HG03439 (cell line): ENCODE data around the gene SFXN1.
"Not testable (repeated sequence)": the region's sequence is repeated elsewhere in the genome, so short reads cannot be mapped to it uniquely, and the experiment has no call there.

ENCODE experiments used
- ATAC-seq: cut with Tn5 transposase; IDR thresholded peaks from one replicate; pipeline ENCODE4 v1.9.1; 2021; ENCODE audit warnings: mild to moderate bottlenecking, moderate library complexity; ENCODE audit not compliant: unreplicated experiment

SFXN1 gene, protein sequence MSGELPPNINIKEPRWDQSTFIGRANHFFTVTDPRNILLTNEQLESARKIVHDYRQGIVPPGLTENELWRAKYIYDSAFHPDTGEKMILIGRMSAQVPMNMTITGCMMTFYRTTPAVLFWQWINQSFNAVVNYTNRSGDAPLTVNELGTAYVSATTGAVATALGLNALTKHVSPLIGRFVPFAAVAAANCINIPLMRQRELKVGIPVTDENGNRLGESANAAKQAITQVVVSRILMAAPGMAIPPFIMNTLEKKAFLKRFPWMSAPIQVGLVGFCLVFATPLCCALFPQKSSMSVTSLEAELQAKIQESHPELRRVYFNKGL

DNA sequence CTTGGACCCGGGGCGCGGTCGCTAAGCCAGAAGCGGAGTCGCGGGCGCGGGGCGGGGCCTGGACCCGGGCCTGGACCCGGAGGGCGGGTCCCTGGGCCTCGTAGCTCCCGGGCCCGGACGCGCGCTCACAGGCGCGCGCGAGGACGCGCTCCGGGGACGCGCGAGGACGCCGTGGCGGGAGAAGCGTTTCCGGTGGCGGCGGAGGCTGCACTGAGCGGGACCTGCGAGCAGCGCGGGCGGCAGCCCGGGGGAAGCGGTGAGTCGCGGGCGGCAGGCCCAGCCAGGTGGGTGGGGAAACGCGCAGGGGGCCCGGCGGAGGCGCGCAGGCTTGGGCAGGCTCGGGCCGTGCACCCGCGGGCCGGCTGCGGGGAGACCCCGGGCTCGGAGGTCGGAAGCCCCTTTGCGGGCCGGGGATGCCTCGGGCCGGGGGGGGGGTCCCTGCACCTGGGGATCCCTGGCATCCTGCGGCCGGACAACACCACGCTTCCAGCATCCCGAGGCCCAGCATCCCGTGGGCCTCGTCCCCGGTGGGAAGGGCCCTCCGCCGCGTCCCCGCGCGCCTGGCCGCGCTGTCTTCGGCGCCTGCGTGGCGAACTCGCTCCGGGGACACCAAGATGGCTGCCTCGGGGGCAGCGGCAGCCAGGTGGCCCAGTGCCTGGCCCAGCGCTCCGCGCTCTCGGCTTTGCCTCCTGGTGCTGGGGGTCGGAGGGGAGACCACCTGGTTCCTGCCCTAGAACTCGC, at the start of gene SFXN1:
Gene SFXN1 (plus strand): TSS at position 177 of the 741 bp plus-strand sequence. CDS start 13,544 bp downstream, outside the sequence.
- ATAC-seq = peak; percentile 85

DNA sequence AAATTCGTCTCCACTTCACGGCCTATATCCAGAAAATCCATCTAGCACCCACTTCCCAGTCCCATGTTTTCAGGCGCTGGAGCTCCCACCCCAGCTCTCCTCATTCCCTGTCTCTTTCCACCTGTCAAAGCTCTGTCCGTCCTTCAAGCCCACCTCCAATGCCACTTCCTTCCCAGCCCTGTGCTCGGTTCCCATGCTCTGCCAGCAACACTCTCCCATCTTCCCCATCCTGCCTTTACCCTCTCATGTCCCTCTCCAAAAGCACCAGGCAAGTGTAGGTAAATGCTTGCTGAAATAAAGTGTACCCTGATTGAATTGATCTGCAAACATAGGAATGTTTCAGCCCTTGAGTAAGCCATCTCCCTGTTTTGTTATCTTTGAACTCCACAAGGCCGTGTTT, 43.6 kb upstream of the SFXN1 start:
- no peak for ATAC-seq

GRCh38 chr5:175436359-175436758, 42.0 kb upstream of the SFXN1 start:
- no peak for ATAC-seq

GRCh38 chr5:175438234-175438857, 40.0 kb upstream of the SFXN1 start:
- no peak for ATAC-seq

DNA sequence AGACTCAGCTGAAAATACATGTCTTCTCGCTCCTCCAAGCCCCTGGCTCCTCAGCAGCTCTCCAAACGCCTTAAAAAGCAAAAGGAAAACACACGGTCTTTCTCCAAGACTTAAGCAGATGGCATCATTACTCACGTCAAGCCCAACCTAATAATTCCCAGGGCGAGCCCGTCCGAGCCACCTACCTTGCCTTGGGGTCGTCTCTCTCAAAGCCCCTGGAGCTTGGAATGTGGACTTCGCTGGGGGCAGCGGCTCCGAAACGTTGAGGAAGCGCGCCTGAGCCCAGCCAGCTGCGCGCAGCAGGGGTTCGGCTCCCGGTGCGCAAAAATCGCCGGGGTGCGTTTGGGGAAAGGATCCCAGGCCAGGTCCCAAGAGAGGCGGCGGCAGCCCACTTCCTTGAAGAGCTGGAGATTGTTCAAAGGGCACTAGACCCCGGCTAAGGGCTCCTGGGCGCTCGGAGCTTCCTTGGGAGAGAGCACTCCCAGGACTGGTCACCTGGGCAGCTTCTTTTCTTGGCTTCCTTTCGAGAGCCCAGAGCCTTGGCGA, 34.8 kb upstream of the SFXN1 start:
- no peak for ATAC-seq

DNA sequence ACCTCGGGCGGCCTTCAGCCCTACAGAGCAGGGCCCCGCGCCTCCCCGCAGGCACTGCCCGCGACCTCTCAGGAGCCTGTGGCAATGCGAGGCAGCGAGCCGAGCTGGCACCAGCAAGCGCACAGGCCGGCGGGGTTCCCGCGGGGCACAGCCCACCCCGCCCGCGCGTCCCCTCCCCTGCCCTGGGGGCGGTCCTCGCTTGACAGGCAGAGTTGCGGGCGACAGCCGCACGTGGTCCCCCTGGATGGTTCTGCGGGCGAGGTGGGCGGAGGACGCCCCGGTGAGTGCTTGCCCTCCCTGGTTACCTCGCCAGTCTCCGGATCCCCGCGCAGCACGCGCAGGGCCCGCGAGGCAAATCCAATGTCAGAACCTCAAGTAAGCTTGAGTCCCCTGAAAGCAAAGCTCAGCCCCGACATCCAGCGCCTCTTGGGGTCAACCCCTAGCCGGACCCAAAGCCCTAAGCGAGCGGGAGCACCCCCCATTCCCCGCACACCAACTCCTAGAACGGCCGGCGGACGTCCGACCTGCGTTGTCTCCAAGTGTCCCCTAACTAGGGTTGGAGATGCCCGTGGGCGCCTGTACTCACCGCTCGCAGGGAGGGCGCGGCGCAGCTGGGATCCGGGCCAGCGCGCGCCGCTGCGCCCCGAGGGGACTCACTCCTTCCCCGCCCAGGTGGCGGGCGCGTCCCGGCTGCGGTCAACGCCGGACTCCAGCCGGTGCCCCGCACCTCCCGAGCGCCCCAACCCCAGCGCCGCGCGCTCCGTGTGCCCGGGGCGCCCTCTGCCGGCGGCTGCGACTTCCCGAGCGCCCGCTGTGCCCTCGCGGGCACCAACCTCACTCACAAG, 34.1 kb upstream of the SFXN1 start, which contains the start of gene DRD1:
Gene DRD1 (minus strand): TSS at position 123 of the 845 bp plus-strand sequence. CDS start 1,083 bp downstream, outside the sequence.
- no peak for ATAC-seq

- ATAC-seq = no peak
Observed at GRCh38 chr5:175444905-175445456, 33.4 kb upstream of the SFXN1 start.

DNA sequence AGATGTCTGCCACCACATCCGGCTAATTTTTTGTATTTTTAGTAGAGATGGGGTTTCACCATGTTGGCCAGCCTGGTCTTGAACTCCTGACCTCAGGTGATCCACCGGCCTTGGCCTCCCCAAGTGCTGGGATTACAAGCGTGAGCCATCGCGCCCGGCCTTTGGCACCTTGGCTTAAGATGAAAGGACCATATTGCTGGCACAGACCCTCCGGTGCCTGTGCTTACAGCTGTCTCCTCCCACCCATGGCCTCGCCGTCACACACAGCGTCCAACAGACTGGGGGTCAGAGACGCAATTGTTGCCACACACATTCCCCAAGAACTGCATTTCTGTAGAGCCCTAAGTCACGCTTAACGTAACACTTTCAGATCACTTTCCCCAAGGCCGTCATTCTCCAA, 32.0 kb upstream of the SFXN1 start:
- not testable (repeated sequence) for ATAC-seq

DNA sequence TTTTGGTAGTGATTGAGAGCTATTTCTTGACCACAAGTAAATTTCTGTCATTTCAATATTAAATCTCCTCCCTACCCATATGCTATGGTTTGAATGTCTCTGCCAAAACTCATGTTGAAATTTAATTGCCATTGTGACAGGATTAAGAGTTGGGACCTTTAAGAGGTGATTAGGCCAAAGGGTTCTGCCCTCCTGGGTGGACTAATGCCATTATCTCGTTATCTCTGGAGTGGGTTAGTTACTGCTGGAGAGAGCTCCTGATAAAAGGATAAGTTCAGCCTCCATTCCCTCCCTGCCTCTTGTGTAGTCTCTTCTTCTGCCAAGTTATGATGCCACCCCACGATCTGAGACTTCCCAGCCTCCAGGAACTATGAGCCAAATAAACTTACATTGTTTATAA, 30.8 kb upstream of the SFXN1 start:
- ATAC-seq = no peak

DNA sequence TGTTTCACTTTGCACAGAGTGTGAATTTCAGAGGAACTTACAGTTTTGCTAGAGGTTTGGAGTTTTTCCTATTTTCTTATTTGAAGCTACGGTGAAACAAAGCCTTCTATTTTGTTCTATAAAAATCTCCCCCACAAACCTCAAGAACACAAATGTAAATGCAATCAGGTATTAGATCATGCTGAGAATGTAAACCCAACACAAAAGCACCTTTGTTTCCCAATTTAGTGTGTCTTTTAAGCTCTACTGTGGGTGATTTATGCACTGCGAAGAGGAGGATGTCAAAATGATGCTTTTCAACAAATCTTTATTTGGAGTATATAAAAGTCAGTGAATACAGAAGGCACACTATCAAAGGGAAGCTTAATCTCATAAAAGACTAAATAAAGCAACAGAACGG, 30.1 kb upstream of the SFXN1 start:
- ATAC-seq = no peak

GRCh38 chr5:175452166-175452565, 26.2 kb upstream of the SFXN1 start:
- no peak for ATAC-seq

- not testable (repeated sequence) for ATAC-seq
Observed at GRCh38 chr5:175454338-175454737, 24.0 kb upstream of the SFXN1 start.

DNA sequence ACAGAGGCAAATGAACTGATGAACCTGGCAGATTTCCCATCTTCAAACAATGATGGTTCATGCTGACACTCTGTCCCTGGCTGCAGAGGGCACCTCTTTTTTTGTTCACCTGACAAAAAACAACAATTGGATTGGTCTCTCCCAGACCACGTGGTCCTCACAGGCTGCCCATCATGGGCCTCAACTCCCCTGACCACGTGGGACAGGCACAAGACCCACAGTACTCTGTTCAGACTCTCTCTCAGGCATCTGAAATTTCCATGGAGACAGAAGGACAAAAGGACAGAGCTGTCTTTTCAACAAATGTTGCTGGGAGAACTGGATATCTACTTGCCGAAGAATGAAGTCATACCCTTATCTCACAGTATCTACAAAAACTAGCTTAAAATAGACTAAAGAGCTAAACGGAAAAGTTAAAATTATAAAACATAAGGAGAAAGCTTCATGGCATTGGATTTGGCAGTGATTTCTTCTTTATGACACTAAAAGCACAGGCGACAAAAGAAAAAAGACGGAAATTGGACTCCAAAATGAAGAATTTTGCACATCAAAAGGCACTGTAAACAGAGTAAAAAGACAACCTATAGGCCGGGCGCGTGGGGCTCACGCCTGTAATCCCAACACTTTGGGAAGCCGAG, 22.1 kb upstream of the SFXN1 start:
- ATAC-seq = no peak

- ATAC-seq = no peak
Observed at GRCh38 chr5:175457466-175457865, 20.9 kb upstream of the SFXN1 start.

DNA sequence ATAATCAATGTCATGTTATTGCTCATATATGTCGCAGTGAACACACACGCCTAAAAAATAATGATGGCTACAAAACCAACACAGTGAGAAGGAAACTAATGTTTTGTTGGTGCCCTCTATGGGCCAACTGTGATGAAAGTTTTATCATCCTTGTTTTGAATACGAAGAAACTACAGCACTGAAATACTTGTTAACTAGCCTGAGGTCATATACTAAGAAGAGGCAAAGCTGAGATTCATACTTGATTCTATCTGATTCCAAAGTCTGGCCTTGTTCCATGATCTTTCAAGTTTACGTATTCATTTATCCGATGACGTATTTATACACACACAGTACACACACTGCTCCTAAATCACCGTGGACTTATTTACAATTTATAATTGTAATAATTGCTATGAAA, 18.2 kb upstream of the SFXN1 start:
- ATAC-seq = no peak

- ATAC-seq = no peak
Observed at GRCh38 chr5:175460552-175460951, 17.8 kb upstream of the SFXN1 start.

DNA sequence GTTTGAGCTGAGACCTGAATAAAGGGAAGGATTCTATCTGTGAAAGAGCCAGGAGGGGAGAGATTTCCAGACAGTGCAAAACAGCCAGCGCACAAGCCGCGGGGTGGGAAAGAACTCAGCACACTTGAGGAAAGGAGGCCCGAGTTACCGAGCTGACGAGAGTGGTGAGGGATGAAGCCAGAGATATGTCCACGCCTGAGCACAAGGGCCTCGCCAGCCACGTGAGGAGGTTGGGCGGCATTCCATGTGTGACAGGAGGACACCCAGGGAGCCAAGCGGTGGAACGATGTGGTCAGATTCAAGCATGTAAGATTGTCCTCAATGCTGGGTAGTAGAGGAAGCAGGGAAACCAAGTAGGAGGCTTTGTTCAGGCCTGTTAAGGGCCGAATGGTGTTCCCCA, 17.0 kb upstream of the SFXN1 start:
- ATAC-seq = no peak

- ATAC-seq = no peak
Observed at GRCh38 chr5:175463641-175464040, 14.7 kb upstream of the SFXN1 start.

GRCh38 chr5:175464074-175464941, 14.1 kb upstream of the SFXN1 start:
- ATAC-seq = peak; percentile 92
